Upper lobe of left lung (tissue), 6 donors: ENCODE measurements around the gene SEZ6L. TPM values are rescaled to one million over a fixed set of nuclear protein-coding genes. Genes with fewer than 3 reads are reported as not detected.

Experiments used
- ATAC-seq, 2 donors: fragments of 200-7000 bp; cut with Tn5 transposase; one replicate each; pipeline ENCODE4 v1.9.1; 2022; ENCODE audit warnings: mild to moderate bottlenecking in 2 of 2, moderate library complexity in 2 of 2; ENCODE audit not compliant: low FRiP score in 2 of 2
- DNase-seq, 2 donors: peaks; one replicate each; pipeline ENCODE4 v3.0.0-alpha.2; 2019 to 2020
- H3K27ac ChIP-seq, 4 donors: fragments of 200-600 bp; sonication (generic); one replicate each; pipeline ENCODE4 v1.5.1; 2016 to 2019
- H3K27me3 ChIP-seq, 4 donors: fragments of 200-600 bp; sonication (generic); one replicate each; pipeline ENCODE4 v1.5.1; 2017 to 2019
- H3K36me3 ChIP-seq, 4 donors: fragments of 200-600 bp; sonication (generic); one replicate each; pipeline ENCODE4 v1.5.1; 2016 to 2019
- H3K4me1 ChIP-seq, 4 donors: fragments of 200-600 bp; sonication (generic); one replicate each; pipeline ENCODE4 v1.5.1; 2018 to 2019
- H3K4me3 ChIP-seq, 4 donors: fragments of 200-600 bp; sonication (generic); one replicate each; pipeline ENCODE4 v1.5.1; 2017 to 2019; ENCODE audit warnings: mild to moderate bottlenecking in 2 of 4, moderate library complexity in 1 of 4
- H3K9me3 ChIP-seq, 4 donors: fragments of 200-600 bp; sonication (generic); one replicate each; pipeline ENCODE4 v1.5.1; 2018 to 2019
- CTCF ChIP-seq, 6 experiments: fragments of 450-650 bp in 4 of 6; fragments of 200-600 bp in 2 of 6; sonication (generic) in 2 of 6; IDR thresholded peaks; one replicate each; pipeline ENCODE4 v1.5.1; 2016 to 2019; ENCODE audit warnings: antibody characterized with exemption in 6 of 6
- EP300 ChIP-seq, 4 donors: sonication (generic); formaldehyde crosslinking; IDR thresholded peaks; one replicate each; pipeline ENCODE4 v1.5.1; 2017; ENCODE audit warnings: antibody characterized with exemption in 4 of 4, control low read depth in 2 of 4
- POLR2A ChIP-seq, 4 donors: fragments of 450-650 bp; IDR thresholded peaks; one replicate each; pipeline ENCODE4 v1.5.1; 2016 to 2017; ENCODE audit warnings: antibody characterized with exemption in 4 of 4, mild to moderate bottlenecking in 2 of 4
- POLR2AphosphoS5 ChIP-seq, 2 donors: sonication (generic); formaldehyde crosslinking; IDR thresholded peaks; one replicate each; pipeline ENCODE4 v1.5.1; 2017; ENCODE audit warnings: antibody characterized with exemption in 2 of 2
- WGBS, 2 donors: methylation state at CpG; one replicate each; pipeline ENCODE4 v1.1.5; 2017 to 2018; 5-methylcytosine and 5-hydroxymethylcytosine counted together
- total RNA-seq, 6 donors: library from RNA; depleted of rRNA in 4 of 6; stranded (reverse); fragments of >200 nt in 4 of 6; gene quantifications; one replicate each; pipeline versions ENCODE4 v1.1.0 to v1.2.1, GENCODE V29; 2016 to 2021
- donor health status: DM: no; HTN: no; CAD: no; lungs with moderate emphysema.
- donor health status: DM: no; HTN: yes; CAD: no; lungs with severe emphysema.

SEZ6L gene
- total RNA-seq, 6 donors from 2014 or later = 0.06 to 1.2 (median 0.24) TPM; not detected in 3

- no peak for DNase-seq
- Histone ChIP-seq H3K4me3 (no peak overlapping the region), H3K4me1 (no peaks in the 10 kb centered on the region), H3K27me3 (no peaks in the 10 kb centered on the region), H3K36me3 (no peaks in the 10 kb centered on the region), H3K27ac (no peak overlapping the region), H3K9me3 (no peaks in the 10 kb centered on the region)
- ATAC-seq = peak in 1 of 2 donors; percentile 39
- 77 to 79% methylated on average over 8 to 14 of the region's 14 CpGs for WGBS, 2 donors
- TF ChIP-seq EP300 (IDR thresholded peaks at IDR 0.05) (no peak), CTCF (IDR thresholded peaks at IDR 0.05) (no peak), POLR2A (IDR thresholded peaks at IDR 0.05) (no peak), POLR2AphosphoS5 (IDR thresholded peaks at IDR 0.05) (no peak)
Measured at GRCh38 chr22:26291940-26292666, 122.8 kb downstream of the SEZ6L start.

GRCh38 chr22:26292667-26292995, 123.4 kb downstream of the SEZ6L start:
- 92 to 93% methylated on average over 13 of the region's 13 CpGs for WGBS, 2 donors
- no peak for TF ChIP-seq EP300 (IDR thresholded peaks at IDR 0.05)
- TF ChIP-seq CTCF (IDR thresholded peaks at IDR 0.05) = no peak
- no peak for TF ChIP-seq POLR2AphosphoS5 (IDR thresholded peaks at IDR 0.05)
- no peak for TF ChIP-seq POLR2A (IDR thresholded peaks at IDR 0.05)
- Histone ChIP-seq H3K27me3 (no peaks in the 10 kb centered on the region), H3K4me3 (no peak overlapping the region), H3K9me3 (no peaks in the 10 kb centered on the region), H3K4me1 (no peaks in the 10 kb centered on the region), H3K36me3 (no peaks in the 10 kb centered on the region), H3K27ac (no peak overlapping the region)
- DNase-seq = peak in 1 of 2 donors; percentile 53
- ATAC-seq = no peak

DNA sequence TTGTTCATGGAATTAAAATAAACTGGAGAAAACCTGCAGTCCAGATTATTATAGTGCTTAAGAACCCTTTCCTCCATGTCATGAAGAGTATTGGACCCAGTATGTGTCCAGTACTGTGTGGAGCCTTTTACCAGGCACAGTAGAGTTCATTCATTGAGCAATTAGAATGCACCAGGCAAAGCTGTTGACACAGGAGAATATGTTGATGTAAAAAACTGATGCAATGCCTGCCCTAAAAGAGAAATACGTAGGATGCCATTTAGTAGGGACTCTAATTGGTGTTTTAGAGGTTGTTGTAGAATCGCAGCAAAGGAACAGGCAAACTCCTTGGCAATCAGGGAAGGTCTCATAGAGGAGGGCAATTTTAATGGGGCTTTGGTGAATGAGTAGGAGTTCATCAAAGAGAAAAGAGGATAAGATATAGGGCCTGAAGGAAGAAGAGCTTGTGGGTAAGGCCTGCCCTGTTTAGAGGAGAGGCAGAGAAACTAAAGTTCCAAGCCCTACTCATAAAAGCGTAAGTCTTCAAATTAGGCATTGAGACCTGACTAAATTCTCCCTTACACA, 126.4 kb downstream of the SEZ6L start:
- no peaks in the 10 kb centered on the region for H3K9me3 ChIP-seq
- ATAC-seq = no peak
- no peak overlapping the region for H3K4me3 ChIP-seq
- 89 to 95% methylated on average over 3 of the region's 3 CpGs for WGBS, 2 donors
- no peaks in the 10 kb centered on the region for H3K36me3 ChIP-seq
- TF ChIP-seq EP300 (IDR thresholded peaks at IDR 0.05) = no peak
- TF ChIP-seq POLR2A (IDR thresholded peaks at IDR 0.05) = no peak
- TF ChIP-seq POLR2AphosphoS5 (IDR thresholded peaks at IDR 0.05) = no peak
- TF ChIP-seq CTCF (IDR thresholded peaks at IDR 0.05) = no peak
- H3K27ac ChIP-seq = no peak overlapping the region
- H3K27me3 ChIP-seq = no peaks in the 10 kb centered on the region
- no peaks in the 10 kb centered on the region for H3K4me1 ChIP-seq
- DNase-seq = no peak

DNA sequence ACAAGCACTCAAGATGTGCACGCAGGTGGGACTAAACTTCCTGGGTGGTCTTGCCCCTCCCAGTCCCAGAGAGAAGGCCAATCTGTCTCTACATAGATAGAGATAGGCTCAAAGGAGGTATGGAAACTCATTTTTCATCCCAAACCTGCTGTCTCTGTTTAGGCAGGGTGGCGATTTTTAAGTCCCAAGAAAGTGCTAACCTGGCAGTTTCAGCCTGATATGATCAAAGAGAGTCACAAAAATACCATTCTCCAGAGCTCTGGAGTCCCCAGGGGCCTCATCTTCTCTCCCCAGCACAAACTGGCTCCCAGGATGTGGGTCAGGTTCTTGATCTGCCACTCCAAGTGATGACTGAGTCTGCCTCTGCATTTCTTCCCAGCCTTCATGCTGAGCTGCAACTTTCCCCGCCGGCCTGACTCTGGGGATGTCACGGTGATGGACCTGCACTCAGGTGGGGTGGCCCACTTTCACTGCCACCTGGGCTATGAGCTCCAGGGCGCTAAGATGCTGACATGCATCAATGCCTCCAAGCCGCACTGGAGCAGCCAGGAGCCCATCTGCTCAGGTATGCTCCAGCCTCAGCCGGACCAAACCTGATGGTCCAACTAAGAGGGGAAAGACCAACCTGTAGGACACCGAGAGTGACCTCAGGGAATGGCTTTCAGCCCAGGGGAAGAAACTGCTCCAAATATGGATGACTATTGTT, 129.5 kb downstream of the SEZ6L start:
- H3K36me3 ChIP-seq = no peaks in the 10 kb centered on the region
- peak in 1 of 2 donors; percentile 24 for DNase-seq
- H3K4me1 ChIP-seq = no peaks in the 10 kb centered on the region
- H3K27ac ChIP-seq = no peak overlapping the region
- ATAC-seq = no peak
- H3K27me3 ChIP-seq = no peaks in the 10 kb centered on the region
- TF ChIP-seq POLR2AphosphoS5 (IDR thresholded peaks at IDR 0.05) (no peak), POLR2A (IDR thresholded peaks at IDR 0.05) (no peak), CTCF (IDR thresholded peaks at IDR 0.05) (no peak), EP300 (IDR thresholded peaks at IDR 0.05) (no peak)
- no peaks in the 10 kb centered on the region for H3K9me3 ChIP-seq
- 79 to 81% methylated on average over 9 of the region's 9 CpGs for WGBS, 2 donors
- no peak overlapping the region for H3K4me3 ChIP-seq
